Duodenal mucosa (tissue), 2 donors: ENCODE results near the gene TTBK2.
"Not testable (repeated sequence)": the region's sequence is repeated elsewhere in the genome, so short reads cannot be mapped to it uniquely, and the experiment has no call there.

ENCODE experiments used
- H3K27ac ChIP-seq: one replicate; pipeline ENCODE4 v1.7.0; 2013; ENCODE audit warnings: low read depth, low read length
- H3K27me3 ChIP-seq, 2 donors: one replicate each; pipeline ENCODE4 v1.7.0; 2013; ENCODE audit warnings: low read length in 2 of 2, control low read depth in 1 of 2; ENCODE audit not compliant: insufficient read depth in 2 of 2, control insufficient read depth in 1 of 2
- H3K36me3 ChIP-seq, 2 donors: one replicate each; pipeline ENCODE4 v1.7.0; 2013; ENCODE audit warnings: low read length in 2 of 2, control low read depth in 1 of 2; ENCODE audit not compliant: insufficient read depth in 2 of 2, control insufficient read depth in 1 of 2
- H3K4me1 ChIP-seq, 2 donors: one replicate each; pipeline ENCODE4 v1.7.0; 2013; ENCODE audit warnings: low read length in 2 of 2, control low read depth in 1 of 2; ENCODE audit not compliant: insufficient read depth in 2 of 2, control insufficient read depth in 1 of 2
- H3K4me3 ChIP-seq, 2 donors: one replicate each; pipeline ENCODE4 v1.7.0; 2013; ENCODE audit warnings: low read length in 2 of 2, low read depth in 1 of 2
- H3K9ac ChIP-seq, 2 donors: one replicate each; pipeline ENCODE4 v1.7.0; 2013; ENCODE audit warnings: low read length in 2 of 2, low read depth in 1 of 2
- H3K9me3 ChIP-seq, 2 donors: one replicate each; pipeline ENCODE4 v1.7.0; 2013; ENCODE audit warnings: low read length in 2 of 2, control low read depth in 1 of 2; ENCODE audit not compliant: control insufficient read depth in 1 of 2

TTBK2 gene

DNA sequence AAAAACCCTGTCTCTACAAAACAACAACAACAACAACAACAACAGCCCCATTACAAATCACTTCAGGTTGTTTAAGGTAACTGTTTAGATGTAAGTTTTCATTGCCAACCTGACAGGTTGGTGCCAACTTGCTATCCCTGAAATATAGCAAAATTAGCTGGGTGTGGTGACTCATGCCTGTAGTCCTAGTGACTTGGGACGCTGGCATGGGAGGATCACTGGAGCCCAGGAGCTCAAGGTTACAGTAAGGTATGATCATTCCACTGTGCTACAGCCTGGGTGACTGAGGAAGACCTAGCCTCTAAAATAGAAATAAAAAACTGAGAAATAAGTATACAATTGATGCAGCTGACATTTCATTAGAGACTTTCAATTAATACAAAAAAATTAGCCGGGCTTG, 147.7 kb downstream of the TTBK2 start:
- Histone ChIP-seq H3K9ac (no peak overlapping the region), H3K27ac (no peak overlapping the region), H3K27me3 (no peaks in the 10 kb centered on the region), H3K4me1 (no peaks in the 10 kb centered on the region), H3K36me3 (peaks cover 8 to 21% of the 10 kb centered on the region in 2 donors), H3K9me3 (no peaks in the 10 kb centered on the region), H3K4me3 (no peak overlapping the region)

DNA sequence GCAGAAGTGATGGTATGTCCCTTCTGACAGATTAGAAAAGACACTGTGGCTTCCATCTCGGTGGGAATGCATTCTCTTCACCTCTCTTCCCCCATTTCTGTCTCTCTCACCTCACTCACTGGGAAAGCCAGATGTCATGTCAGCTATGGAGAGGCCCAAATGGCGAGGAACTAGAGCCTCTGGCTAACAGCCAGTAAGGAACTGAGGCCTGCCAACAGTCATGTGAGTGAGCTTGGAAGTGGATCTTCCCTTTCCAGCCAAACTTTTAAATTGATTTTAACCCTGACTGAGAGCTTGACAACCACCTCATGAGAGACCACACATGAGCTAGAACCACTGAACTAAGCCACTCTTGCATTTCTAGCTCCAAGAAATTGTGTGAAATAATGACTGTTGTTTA, 148.4 kb downstream of the TTBK2 start:
- Histone ChIP-seq H3K9me3 (no peaks in the 10 kb centered on the region), H3K27me3 (no peaks in the 10 kb centered on the region), H3K4me1 (no peaks in the 10 kb centered on the region), H3K9ac (no peak overlapping the region), H3K36me3 (peaks cover 8 to 21% of the 10 kb centered on the region in 2 donors), H3K27ac (no peak overlapping the region), H3K4me3 (no peak overlapping the region)

DNA sequence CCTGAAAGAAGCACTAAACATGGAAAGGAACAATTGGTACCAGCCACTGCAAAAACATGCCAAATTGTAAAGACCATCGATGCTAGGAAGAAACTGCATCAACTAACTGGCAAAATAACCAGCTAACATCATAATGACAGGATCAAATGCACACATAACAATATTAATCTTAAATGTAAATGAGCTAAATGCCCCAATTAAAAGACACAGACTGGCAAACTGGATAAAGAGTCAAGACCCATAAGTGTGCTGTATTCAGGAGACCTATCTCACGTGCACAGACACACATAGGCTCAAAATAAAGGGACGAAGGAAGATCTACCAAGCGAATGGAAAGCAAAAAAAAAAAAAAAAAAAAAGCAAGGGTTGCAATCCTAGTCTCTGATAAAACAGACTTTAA, 154.5 kb downstream of the TTBK2 start:
- H3K36me3 ChIP-seq, H3K27me3 ChIP-seq, H3K9me3 ChIP-seq, H3K4me3 ChIP-seq, H3K4me1 ChIP-seq, H3K9ac ChIP-seq, H3K27ac ChIP-seq: not testable (repeated sequence)

GRCh38 chr15:42764154-42764731, 156.3 kb downstream of the TTBK2 start:
- H3K36me3 ChIP-seq, H3K4me1 ChIP-seq, H3K27ac ChIP-seq, H3K4me3 ChIP-seq, H3K27me3 ChIP-seq, H3K9ac ChIP-seq: not testable (repeated sequence)
- peaks cover 9 to 13% of the 10 kb centered on the region in 2 donors for H3K9me3 ChIP-seq

- not testable (repeated sequence) for H3K9ac ChIP-seq, H3K27me3 ChIP-seq, H3K27ac ChIP-seq, H3K4me1 ChIP-seq, H3K4me3 ChIP-seq, H3K36me3 ChIP-seq
- peaks cover 9 to 13% of the 10 kb centered on the region in 2 donors for H3K9me3 ChIP-seq
These were observed 158.8 kb downstream of the TTBK2 start for GRCh38 chr15:42761813-42762212.

DNA sequence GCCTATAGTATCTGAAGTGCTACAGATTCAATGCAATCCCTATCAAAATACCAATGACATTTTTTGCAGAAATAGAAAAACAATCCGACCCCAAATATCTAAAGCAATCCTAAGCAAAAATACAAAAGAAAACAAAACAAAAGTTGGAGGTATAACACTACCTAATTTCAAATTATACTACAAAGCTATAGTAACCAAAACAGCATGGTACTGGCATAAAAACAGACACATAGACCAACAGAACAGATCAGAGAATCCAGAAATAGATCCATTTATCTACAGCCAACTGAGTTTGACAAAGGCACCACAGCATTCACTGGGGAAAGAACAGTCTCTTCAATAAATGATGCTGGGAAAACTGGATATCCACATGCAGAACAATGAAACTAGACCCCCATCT, 159.8 kb downstream of the TTBK2 start:
- Histone ChIP-seq H3K4me3 (no peak overlapping the region), H3K27me3 (no peaks in the 10 kb centered on the region), H3K36me3 (no peaks in the 10 kb centered on the region), H3K9me3 (peaks cover 9 to 13% of the 10 kb centered on the region in 2 donors), H3K27ac (no peak overlapping the region), H3K9ac (no peak overlapping the region), H3K4me1 (no peaks in the 10 kb centered on the region)

GRCh38 chr15:42759093-42759492, 161.5 kb downstream of the TTBK2 start:
- Histone ChIP-seq H3K9me3 (peaks cover 9 to 13% of the 10 kb centered on the region in 2 donors), H3K27me3 (no peaks in the 10 kb centered on the region), H3K36me3 (no peaks in the 10 kb centered on the region), H3K4me3 (no peak overlapping the region), H3K27ac (no peak overlapping the region), H3K9ac (no peak overlapping the region), H3K4me1 (no peaks in the 10 kb centered on the region)

DNA sequence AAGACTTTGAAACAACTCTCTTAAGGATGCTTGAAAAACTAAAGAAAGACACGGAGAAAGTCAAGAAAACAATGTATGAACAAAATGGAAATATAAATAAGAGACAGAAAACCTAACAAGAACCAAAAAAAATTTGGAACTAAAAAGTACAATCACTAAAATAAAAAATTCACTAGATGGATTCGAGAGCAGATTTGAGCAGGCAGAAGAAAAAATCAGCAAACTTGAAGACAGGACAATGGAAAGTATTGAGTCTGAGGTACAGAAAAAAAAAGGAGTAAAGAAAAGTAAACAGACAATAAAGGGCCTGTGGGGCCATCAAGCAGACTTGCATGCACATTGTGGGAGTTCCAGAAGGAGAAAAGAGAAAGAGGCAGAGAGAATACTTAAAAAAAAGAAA, 170.3 kb downstream of the TTBK2 start:
- peaks cover 3 to 18% of the 10 kb centered on the region in 2 donors for H3K36me3 ChIP-seq
- no peak overlapping the region for H3K4me3 ChIP-seq
- H3K4me1 ChIP-seq, result no peaks in the 10 kb centered on the region
- no peaks in the 10 kb centered on the region for H3K27me3 ChIP-seq
- H3K9ac ChIP-seq, result no peak overlapping the region
- H3K27ac ChIP-seq, result no peak overlapping the region
- H3K9me3 ChIP-seq, result no peaks in the 10 kb centered on the region

- Histone ChIP-seq H3K9ac (no peak overlapping the region), H3K36me3 (peaks cover 3 to 18% of the 10 kb centered on the region in 2 donors), H3K4me1 (no peaks in the 10 kb centered on the region), H3K9me3 (no peaks in the 10 kb centered on the region), H3K27me3 (no peaks in the 10 kb centered on the region), H3K27ac (no peak overlapping the region), H3K4me3 (no peak overlapping the region)
These were observed 171.3 kb downstream of the TTBK2 start for GRCh38 chr15:42749266-42749665.

DNA sequence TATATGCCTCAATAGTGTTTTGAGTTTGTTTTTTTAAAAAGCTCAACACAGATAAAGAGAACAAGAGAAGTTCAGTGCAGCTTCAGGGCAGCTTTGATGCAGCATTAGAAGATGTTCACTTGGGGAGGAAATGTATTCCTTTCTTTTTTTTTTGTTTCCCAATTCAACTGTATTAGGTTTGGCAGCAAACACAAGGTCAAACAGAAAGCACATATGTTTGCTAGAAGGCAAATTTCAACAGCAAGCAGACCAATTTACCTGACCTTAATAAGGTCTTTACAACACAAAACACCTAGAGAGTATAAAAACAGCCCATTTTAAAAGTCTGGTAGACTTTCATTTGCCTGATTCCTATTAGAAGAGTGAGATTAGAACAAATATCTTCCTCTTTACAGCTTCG, 176.4 kb downstream of the TTBK2 start:
- Histone ChIP-seq H3K27ac (no peak overlapping the region), H3K9ac (no peak overlapping the region), H3K27me3 (no peaks in the 10 kb centered on the region), H3K4me1 (no peaks in the 10 kb centered on the region), H3K36me3 (peaks cover 3 to 6% of the 10 kb centered on the region in 2 donors), H3K9me3 (no peaks in the 10 kb centered on the region), H3K4me3 (no peak overlapping the region)

DNA sequence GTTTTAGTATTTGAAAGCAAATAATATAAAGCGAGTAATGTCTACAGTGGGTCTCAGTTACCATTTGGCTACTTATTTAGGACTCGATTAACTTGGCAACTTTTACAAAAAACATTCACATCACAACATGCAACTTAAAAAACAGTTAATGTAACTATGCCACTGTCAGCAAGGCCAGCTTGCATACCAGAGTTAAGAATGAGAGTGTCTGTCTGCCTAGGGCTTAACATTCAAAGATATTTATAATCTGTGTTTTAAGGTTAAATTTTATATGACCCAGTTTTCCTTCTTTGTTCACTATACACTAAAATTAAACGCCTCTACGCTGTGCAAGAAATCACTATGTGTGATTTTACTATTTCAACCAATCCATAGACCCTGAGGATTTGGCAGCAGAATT, 178.4 kb downstream of the TTBK2 start:
- Histone ChIP-seq H3K27me3 (no peaks in the 10 kb centered on the region), H3K4me3 (no peak overlapping the region), H3K27ac (no peak overlapping the region), H3K9me3 (no peaks in the 10 kb centered on the region), H3K9ac (no peak overlapping the region), H3K4me1 (no peaks in the 10 kb centered on the region), H3K36me3 (peaks cover 3 to 6% of the 10 kb centered on the region in 2 donors)
